ENCODE measurements around the gene KIAA1755.

KIAA1755 gene, protein sequence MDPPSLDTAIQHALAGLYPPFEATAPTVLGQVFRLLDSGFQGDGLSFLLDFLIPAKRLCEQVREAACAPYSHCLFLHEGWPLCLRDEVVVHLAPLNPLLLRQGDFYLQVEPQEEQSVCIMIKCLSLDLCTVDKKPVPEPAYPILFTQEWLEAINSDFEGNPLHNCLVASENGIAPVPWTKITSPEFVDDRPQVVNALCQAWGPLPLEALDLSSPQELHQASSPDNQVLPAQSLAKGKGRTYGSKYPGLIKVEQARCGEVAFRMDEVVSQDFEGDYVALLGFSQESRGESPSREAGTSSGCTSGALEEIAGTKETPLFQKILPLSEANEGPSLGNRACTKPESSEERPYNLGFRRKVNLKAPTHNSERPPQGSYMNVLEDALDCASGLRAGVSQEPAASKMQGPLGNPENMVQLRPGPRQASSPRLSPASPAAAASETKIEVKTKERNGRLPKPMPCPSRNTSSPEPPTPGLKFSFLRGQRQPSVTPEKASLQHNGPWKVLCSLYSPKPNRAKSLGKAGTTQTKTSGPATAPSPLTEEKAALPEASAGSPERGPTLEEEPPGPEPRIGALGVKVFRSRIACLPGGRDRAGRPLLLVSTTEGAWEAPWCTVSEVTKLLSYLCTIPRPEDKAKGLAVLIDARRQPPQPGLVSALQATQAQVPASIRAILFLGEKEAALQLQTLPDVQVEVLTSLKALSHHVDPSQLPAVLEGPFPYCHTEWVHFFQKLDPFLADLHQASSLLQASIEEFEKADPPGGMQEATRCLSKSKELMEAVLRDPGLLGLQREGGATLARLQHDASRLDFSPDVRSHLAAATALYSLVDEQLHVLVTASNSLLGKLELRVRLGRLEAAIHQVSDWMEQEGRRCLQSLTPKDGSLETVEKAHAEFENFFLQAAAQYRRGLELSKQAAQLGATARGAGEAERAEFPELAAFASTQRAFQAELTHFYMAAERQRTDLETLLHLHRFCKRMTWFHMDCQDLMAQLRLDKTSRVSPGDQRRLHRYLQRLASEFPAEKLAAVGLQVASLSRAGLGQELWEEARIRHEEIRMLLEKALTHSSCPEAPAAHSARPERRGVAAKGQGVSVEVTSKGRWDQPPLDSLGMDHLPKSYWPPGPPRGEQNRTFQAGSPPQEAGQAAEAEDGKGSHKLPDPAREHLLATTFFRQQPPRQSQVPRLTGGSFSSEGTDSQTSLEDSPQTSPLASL

DNA sequence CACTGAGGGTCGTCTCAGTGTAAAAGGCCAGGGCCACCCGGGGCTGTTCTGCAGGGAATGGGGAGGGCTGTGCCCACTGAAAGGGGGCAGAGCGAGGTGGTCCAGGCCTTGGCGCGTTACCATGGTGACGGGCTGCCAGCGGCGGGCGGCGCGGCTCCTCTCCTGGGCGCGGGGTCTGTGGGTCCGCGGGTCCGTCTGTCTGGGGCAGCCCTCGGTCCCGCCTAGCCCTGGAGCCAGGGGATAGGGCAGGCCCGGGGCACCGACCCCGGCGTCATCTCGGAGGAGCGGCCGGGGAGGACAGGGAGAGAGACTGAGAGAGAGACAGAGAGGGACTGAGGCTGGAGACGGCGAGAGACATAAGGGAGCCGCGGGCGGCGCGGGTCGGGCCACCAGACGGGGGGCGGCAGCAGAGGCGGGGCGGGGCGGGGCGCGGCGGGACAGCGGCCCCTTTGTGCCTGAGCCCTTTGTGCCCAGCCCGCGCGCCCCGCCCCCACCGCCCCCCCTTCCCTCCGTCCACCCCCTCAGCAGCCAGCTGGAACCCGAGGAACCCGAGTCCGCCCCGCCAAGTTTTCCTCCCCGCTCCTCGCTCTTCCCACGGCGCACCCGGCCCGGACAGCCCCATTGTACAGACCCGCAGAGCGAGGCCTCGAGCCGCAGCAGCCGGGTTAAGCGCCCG, at the start of gene KIAA1755:
Gene KIAA1755 (minus strand): TSS at position 358 of the 676 bp plus-strand sequence. CDS start 235 bp downstream, at position 123.
- DNase-seq: no peak

DNA sequence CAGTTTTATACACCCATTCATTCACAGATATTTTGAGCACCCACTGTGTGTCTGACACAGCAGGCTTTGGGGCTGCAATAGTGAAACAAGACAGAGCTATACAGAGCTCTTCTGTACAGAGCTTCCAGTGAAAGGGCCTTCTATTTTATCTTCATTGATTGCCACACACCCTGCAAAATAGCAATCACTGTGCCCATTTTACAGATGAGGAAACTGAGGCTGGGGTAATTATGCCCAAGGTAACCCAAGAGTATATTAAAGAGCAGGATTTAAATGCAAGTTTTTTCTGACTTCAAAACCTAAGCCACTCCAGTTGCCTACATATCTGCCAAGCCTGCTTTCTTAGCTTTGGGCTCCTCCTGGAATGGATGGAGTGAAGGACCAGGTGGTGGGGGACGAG, 47.9 kb upstream of the KIAA1755 start:
- DNase-seq: no peak

DNA sequence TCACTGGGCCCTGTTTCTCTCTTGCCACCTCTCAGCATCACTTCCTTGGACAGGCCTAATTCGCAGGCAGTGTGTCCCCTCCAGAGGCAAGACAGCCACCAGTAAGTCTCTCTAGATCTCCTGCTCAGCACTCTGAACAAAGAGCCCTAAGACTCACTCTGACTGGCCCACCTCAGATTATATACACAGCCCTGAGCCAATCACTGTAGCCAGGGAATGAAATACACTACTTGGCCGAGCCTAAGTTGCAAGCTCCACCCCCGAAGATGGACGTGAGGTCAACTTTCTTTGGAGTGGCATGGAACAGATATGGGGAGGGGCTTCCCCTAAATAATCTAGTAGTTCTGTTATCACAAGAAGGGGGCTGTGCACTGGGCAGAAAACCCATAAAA, 47.5 kb upstream of the KIAA1755 start:
- no peak for DNase-seq

DNA sequence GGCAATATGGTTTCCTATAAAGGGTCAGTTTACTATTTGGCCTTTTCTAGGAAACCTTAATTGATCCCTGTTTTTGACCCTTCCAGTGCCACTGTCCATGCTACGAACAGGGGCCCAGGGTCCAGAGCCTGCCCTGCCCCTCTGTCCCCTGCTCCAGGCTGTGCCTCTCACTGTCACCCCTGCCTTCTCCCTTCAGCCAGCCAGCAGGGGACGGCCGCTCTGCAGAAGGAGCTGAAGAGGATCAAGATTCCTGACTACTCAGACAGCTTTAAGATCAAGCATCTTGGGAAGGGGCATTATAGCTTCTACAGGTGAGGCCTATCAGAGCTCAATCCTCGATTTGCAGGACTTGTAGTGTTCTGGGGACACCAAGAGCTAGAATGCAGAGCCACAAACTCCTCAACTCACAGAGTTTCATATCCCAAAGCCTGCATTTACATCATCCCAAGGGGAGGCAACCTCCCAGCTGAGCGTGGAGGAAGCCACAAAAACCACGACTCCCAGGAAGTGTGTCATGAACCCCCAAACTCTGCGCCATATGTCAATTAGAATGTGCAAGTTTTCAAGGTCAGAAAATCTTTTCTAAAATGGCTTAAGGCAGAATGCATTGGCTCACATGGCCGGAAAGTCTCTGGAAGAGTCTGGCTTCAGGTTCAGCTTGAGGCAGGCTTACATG, 47.0 kb upstream of the KIAA1755 start:
- DNase-seq: no peak

DNA sequence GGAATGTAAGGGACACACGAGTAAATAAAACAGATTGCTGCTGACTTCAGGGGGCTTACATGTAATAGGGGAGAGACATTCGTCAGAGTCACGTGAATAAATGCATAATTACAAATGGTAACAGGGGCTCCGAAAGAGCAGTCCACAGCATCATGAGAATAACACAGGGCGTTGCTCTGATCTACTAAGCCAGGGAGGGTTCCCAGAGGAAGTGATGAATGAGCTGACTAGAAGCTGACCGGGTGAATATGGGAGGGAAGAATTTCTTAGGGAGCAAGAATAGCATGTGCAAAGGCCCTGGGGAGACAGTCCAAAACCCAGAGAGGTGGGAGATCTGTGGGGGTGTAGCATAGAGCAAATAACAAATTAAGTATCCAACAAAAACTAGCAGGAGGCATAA, 45.8 kb upstream of the KIAA1755 start:
- no peak for DNase-seq

DNA sequence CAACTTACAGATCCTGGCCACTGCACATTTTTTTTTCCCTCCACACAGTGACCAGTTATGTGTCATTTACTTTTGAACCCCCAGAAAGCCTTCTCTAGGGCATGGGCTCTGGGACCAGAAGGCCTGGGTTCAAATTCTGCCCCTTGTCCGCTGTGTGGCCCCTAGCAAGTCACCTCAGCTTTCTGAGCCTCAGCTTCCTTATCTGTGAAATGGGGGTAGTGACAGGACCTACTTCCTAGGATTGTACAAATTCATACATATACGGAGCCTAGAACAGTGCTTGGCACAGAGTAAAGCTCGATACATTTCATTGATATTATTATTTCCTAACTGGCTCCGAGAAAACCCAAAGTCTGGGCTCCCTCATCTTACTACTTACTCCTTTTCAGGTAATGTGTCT, 45.0 kb upstream of the KIAA1755 start:
- DNase-seq: no peak

DNA sequence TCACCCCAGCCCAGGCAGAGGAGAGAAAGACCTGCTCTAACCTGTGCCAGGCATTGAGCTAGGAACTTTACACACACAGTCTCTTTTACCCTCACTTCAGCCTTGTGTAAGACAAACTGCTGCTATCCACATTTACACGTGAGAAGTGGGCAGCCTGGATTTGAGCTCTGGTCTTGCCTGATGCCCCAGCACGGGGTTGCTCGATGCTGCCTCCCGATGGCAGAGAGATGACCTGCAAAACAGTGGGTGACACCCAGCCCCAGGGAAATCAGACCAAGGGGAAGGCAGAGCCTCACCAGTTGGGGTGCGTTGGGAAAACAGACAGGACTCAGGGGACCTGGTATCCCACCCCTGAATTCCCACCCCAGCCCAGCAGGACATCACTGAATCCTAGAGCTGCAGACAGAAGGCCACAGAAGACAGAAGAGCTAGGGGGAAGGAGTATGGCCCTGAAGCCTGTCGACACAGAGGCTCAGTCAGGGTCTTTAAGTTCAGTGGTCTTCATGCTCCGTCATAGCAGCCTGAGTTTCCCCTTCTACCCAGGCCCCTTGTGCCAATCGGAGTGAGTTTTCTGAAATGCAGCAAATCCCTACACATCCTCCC, 44.4 kb upstream of the KIAA1755 start:
- DNase-seq: no peak

DNA sequence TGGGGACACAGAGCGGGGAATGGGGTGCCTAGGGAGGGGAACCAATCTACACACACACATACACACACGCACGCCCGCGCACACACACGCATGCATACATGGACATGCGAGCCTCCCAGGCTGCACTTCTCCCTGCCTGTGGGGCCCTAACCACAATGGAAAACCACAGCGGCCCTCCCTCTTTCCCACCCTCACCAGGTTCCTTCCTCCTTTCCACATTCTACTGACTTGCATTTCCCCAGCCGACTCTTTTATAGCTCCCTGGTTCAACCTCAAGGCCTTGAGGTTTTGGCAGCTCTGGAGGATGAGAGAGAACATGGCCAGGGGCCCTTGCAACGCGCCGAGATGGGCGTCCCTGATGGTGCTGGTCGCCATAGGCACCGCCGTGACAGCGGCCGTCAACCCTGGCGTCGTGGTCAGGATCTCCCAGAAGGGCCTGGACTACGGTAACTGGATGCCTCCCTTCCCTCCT, 43.4 kb upstream of the KIAA1755 start, which contains the start of gene BPI:
Gene BPI (plus strand): TSS at position 249 of the 472 bp plus-strand sequence. CDS start 68 bp downstream, at position 317.
- DNase-seq: no peak

DNA sequence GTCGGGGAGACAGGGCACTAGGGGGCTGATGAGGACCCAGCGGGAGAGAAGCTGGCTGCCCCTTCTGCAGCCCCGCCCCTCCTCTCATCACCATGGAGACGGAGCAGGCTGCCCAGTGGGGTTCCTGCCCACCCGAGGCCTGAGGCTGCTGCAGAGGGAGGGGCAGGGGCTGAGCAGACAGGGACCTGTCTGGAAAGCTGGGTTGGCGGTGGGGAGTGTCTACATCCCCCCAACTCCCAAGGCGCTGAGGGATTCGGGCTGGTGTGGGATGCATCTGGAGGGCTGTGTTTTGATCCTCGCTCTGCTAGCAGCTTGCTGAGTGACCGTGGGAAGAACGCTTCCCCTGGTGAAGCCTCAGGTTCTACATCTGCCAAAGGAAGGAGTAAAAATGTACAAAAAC, 42.3 kb upstream of the KIAA1755 start:
- DNase-seq: no peak

DNA sequence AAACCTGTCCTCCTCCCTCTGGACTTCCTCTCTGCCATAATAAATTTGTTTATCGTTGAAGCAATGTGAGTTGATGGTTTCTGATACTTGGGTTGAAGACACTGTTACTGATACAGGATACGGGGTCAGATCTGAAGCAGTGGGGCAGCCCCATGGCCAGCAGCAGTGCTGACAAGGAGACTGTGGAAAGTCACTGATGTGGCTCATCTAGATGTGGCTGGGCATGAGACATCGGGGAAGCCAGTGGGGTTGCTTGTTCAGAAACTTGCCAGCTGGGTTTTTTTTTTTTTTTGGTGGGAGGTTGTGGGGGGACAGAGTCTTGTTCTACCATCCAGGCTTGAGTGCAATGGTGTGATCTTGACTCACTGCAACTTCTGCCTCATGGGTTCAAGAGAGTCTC, 40.8 kb upstream of the KIAA1755 start:
- DNase-seq: no peak

DNA sequence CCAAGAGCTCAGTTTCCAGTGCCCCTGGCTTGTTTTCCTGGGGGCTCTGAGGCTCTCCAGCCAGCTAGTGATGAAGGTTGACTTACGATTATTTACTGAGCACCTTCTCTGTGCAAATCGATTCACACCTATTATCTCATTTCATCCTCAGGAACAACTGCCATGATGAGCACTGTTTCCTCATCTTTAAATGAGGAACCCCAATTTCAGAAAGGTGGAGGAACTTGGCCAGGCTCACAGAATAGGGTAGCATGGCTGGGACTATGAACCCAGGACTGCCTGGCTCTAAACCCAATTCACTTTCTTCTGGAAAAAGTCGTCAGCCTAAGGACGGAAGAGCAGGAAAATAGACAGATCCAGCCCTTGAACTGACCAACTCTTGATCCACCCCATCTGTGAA, 39.9 kb upstream of the KIAA1755 start:
- DNase-seq: no peak

DNA sequence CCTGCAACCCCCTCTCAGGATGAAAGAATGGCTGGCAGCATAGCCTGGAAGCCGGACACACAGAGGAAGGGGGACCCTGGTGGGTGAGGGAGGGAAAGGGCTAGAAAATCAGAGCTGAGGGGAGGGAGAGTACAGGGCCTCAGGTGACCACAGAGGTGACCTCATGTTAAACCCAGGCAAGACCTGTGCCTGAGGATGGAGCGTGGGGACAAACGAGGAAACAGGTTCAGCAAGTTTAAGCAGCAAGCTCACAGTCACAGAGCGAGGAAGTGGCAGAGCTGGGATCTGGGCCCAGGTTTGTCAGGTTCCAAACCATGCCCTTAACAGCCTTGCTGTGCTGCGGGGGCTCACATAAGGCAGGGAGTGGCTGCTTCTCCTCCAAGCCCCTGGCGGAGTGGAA, 39.4 kb upstream of the KIAA1755 start:
- DNase-seq: no peak

DNA sequence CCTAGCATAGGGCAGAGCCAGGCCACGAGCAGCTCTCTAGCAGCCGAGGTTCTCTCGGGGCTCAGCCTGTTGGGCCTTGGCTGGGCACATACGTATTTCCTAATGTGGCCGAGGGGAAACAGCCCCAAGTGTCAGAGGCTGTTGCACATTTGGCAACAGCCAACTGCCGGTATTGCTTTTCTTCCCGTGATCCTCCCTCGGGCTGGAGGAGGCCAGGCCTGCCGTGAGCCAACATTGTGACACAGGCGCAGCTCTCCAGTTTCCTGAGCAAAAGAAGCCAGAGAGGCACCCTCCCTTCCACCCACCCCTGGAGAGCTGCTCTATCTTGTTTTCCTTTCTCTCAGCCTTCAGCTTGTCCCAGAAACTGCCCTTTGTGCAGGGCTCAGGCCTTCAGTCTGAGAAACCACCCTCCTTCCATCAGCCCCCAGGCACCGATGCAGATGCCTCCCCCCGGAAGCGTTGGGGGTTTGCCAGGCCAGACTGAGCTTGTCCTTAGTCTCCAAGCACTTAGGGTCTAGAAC, 38.3 kb upstream of the KIAA1755 start:
- no peak for DNase-seq

DNA sequence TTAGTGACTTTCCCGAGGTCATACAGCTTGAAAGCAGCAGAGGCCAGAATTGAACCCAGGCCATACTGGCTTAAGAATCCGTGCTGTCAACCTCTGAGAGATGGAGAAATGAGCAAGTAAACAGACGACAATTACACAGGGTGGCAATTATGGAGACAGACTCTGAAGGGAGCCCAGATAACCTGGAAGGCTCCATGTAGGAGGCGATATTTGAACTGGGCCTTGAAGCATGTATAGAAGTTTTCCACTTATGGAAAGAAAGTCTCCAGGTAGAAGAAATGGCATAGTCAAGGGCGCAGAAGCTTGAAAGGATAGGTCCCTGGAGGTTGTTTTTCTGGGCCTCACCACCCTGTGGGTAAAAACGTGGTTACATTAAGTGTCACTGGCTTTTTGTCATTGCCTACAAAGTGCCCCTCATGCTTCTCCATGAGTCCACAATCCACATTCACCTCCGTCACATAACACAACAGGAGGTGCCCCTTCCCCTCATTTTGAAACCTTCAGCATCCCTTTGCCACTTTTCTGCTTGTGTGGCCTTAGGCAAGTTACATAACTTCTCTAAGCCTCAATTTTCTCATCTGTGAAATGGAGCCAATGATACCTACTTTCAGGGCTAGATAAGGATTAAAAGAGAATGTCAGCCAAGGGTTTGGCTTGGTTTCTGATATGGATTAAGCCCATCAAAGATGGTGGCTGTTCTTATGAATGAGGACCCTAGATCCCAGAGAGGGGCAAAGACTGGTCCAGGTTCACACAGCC, 37.6 kb upstream of the KIAA1755 start:
- DNase-seq: no peak

DNA sequence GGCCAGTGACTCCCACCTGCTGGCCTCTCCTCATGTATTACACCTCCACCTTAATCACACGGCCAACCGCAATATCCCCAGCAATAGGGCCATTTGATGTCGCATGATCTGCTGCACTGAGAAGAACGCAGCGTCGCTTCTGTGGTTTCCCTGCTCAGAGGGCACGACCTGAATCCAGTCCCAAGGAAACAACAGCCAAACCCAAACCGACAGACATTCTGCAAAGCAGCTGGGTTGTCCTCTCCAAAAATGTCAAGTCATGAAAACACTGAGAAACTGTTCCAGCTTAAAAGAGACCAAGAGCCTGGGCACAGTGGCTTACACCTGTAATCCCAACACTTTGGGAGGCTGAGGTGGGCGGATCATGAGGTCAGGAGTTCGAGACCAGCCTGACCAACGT, 35.9 kb upstream of the KIAA1755 start:
- no peak for DNase-seq

DNA sequence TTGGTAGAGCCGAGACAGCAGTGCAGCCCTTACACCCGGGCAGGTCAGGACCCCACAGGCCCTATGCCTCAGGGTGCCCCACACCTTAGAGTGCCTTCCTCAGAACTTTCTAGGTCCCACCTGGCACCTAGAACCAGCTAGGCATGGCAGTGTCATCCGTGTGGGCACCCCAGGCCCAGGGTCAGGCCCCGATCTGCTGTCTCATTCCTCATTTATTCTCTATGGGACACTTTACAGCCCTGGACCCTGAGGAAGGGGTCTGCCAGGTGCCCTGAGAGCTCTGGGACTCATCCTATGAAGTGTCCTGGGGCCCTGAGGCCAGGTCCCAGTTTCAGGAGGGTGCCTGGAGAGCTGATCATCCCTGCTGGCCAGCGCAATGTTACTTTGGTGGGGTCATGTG, 35.3 kb upstream of the KIAA1755 start:
- no peak for DNase-seq

DNA sequence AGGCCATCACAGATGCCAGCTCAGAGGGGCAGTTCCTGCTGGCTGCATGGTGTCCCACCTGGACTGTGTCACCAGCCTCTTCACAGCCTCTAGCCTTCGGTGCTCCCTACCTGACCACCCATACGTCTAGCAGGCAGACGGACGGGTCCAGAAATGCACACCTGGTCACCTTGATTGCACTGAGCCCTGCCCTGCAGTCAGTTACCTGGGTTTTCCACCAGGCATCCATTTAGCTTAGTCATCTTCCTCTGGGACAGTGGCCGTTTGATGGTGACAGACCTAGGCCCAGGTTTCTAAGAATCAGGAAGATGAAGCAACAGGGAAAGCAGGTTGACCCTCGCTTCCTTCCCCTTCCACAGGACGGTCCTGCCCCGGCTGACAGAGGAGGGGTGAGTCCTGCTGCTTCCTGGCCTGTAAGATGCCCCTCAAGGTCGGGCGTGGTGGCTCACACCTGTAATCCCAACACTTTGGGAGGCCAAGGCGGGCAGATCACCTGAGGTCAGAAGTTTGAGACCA, 33.6 kb upstream of the KIAA1755 start:
- DNase-seq: no peak

DNA sequence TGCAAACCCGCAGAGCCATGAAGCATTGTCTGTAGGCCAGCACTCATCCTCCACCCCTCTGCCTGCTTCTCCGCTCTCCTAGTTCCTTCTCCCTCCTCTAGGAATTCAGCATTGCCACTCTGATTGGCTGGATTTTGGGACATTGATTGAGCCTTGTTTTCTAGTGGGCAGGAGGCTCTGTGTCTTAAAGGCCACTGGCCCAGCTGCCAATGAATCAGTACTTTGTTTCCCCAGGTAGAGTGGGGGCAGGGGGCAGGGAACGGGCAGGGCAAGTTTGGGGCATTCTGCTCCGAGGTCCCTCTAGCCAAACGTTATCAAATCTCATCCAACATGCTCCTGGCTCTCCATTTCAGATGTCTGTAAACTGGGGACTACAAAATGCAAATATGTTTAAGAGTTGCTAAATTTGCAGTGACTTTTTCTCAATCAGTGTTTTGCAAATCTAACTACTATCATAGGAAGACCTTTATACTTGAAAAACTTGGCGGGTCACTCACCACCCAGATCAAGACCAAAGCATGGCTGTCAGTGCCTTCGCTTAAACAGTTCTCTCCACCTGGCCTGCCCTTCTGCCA, 33.0 kb upstream of the KIAA1755 start:
- no peak for DNase-seq

DNA sequence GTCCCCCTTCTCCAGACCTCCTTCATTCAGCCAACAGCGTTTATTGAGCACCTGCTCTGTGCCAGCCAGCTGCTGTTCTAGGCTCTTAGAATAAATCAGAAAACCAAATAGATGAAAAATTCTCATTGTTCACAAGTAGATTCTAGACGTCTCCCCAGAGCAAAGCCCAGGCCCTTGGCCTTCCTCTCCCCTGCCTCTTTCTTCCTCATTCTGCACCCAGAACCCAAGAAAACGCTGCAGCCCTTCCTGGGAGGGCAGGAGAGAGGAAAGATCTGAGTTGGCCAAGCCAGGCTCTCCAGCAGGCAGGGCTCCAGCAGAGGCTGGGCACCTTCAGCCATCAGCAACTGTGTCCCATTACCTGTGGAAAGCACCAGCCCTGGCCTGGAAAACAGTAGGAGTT, 31.4 kb upstream of the KIAA1755 start:
- no peak for DNase-seq
